Mammary epithelial cell (primary cell): ENCODE data around the gene ATP2B2.

Experiments used
- EZH2 ChIP-seq: IDR thresholded peaks from 2 replicates; pipeline ENCODE4 v1.6.1; 2012; ENCODE audit warnings: low read length, inconsistent platforms, borderline replicate concordance
- TF ChIP-seq, protein P1 (sequence below), 2 donors: IDR thresholded peaks in 1 of 2; conservative IDR thresholded peaks in 1 of 2; 2 replicates each; pipeline ENCODE4 v1.5.1; 2011 to 2012; ENCODE audit warnings: inconsistent platforms in 2 of 2, low read length in 2 of 2, mild to moderate bottlenecking in 2 of 2, control low read depth in 1 of 2, low read depth in 1 of 2; ENCODE audit not compliant: insufficient read depth in 1 of 2; ENCODE audit errors: extremely low read depth in 1 of 2

DNA sequence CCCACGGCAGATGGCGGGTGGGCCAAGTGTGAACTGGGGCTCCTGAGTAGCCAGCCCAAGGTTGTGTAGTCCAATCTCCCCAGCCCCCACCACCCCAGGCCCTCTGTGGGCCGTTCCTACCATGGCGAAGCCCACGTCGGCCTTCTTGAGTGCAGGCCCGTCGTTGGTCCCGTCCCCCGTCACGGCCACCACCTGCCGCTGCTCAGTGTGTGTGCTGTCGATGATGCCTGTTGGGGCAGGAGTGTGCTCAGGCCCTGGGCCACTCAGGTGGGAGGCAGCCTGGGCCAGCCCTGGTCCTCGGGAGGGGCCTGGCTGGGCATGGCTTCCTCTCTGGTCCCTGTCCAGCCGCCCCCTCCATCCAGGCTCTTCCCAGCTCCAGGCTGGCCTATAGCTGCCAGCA is 159.5 kb downstream of the ATP2B2 start:
- TF ChIP-seq, protein P1, sequence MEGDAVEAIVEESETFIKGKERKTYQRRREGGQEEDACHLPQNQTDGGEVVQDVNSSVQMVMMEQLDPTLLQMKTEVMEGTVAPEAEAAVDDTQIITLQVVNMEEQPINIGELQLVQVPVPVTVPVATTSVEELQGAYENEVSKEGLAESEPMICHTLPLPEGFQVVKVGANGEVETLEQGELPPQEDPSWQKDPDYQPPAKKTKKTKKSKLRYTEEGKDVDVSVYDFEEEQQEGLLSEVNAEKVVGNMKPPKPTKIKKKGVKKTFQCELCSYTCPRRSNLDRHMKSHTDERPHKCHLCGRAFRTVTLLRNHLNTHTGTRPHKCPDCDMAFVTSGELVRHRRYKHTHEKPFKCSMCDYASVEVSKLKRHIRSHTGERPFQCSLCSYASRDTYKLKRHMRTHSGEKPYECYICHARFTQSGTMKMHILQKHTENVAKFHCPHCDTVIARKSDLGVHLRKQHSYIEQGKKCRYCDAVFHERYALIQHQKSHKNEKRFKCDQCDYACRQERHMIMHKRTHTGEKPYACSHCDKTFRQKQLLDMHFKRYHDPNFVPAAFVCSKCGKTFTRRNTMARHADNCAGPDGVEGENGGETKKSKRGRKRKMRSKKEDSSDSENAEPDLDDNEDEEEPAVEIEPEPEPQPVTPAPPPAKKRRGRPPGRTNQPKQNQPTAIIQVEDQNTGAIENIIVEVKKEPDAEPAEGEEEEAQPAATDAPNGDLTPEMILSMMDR (conservative IDR thresholded peaks at IDR 0.05 in 1 of 2, IDR thresholded peaks at IDR 0.05 in 1 of 2; ENCODE audit: extremely low read depth in 1 of 2, insufficient read depth in 1 of 2, low read depth in 1 of 2, low read length in 2 of 2): no peak
- TF ChIP-seq EZH2: no peak
